GM10266 (cell line): ENCODE data around the gene BEGAIN.

Experiments used
- DNase-seq: peaks from one replicate; pipeline ENCODE4 v3.0.0; 2012; ENCODE audit errors: extremely low spot score
- CTCF ChIP-seq: IDR thresholded peaks from 2 replicates; pipeline ENCODE4 v1.5.1; 2012; ENCODE audit warnings: mild to moderate bottlenecking, low read depth; ENCODE audit not compliant: control insufficient read depth, insufficient read depth; ENCODE audit errors: missing control alignments

Gene BEGAIN

GRCh38 chr14:100614803-100615202, 27.6 kb upstream of the BEGAIN start:
- no peak for DNase-seq
- TF ChIP-seq CTCF, result no peak

GRCh38 chr14:100612986-100613385, 25.8 kb upstream of the BEGAIN start:
- TF ChIP-seq CTCF, result no peak
- DNase-seq, result no peak

GRCh38 chr14:100611811-100612480, 24.7 kb upstream of the BEGAIN start:
- TF ChIP-seq CTCF, result no peak
- no peak for DNase-seq

- TF ChIP-seq CTCF, result no peak
- DNase-seq, result no peak
These were observed 23.4 kb upstream of the BEGAIN start for GRCh38 chr14:100610511-100611217.

GRCh38 chr14:100609941-100610391, 22.7 kb upstream of the BEGAIN start:
- no peak for DNase-seq
- no peak for TF ChIP-seq CTCF

- no peak for DNase-seq
- no peak for TF ChIP-seq CTCF
These were observed 22.2 kb upstream of the BEGAIN start for GRCh38 chr14:100609331-100609870.
